ENCODE results near the gene DNAH14.
A peak's percentile ranks its signal among the peaks of the same experiment; 100 is the strongest.

The DNAH14 gene

GRCh38 chr1:225413708-225414375, 484.4 kb downstream of the DNAH14 start:
- no peak for DNase-seq

- no peak for DNase-seq
Observed at GRCh38 chr1:225415307-225415706, 485.8 kb downstream of the DNAH14 start.

GRCh38 chr1:225415967-225416745, 486.7 kb downstream of the DNAH14 start:
- DNase-seq = no peak

GRCh38 chr1:225418059-225418458, 488.6 kb downstream of the DNAH14 start:
- no peak for DNase-seq

- no peak for DNase-seq
Observed at GRCh38 chr1:225418598-225418997, 489.1 kb downstream of the DNAH14 start.

- DNase-seq = no peak
Observed at GRCh38 chr1:225422031-225422605, 492.6 kb downstream of the DNAH14 start.

GRCh38 chr1:225422795-225423517, 493.5 kb downstream of the DNAH14 start:
- DNase-seq = no peak

GRCh38 chr1:225423518-225423855, 494.0 kb downstream of the DNAH14 start:
- no peak for DNase-seq

GRCh38 chr1:225424562-225425200, 495.2 kb downstream of the DNAH14 start:
- no peak for DNase-seq

GRCh38 chr1:225425201-225425786, 495.8 kb downstream of the DNAH14 start:
- no peak for DNase-seq

- DNase-seq = peak; percentile 45
Observed at GRCh38 chr1:225426395-225427234, 497.1 kb downstream of the DNAH14 start.

GRCh38 chr1:225427235-225428067, 498.0 kb downstream of the DNAH14 start, which contains the start of gene LBR:
Gene LBR, minus strand, starts transcription at chr1:225428038. Its CDS starts 3,963 bp downstream, at chr1:225424075.
- no peak for DNase-seq

- peak; percentile 95 for DNase-seq
Observed at GRCh38 chr1:225428068-225428880, 498.8 kb downstream of the DNAH14 start.

- no peak for DNase-seq
Observed at GRCh38 chr1:225428881-225429455, 499.5 kb downstream of the DNAH14 start.

GRCh38 chr1:225430301-225430700, 500.8 kb downstream of the DNAH14 start:
- DNase-seq = no peak

- no peak for DNase-seq
Observed at GRCh38 chr1:225431081-225431863, 501.8 kb downstream of the DNAH14 start.

- DNase-seq = no peak
Observed at GRCh38 chr1:225434046-225434445, 504.6 kb downstream of the DNAH14 start.

- DNase-seq = no peak
Observed at GRCh38 chr1:225435076-225435475, 505.6 kb downstream of the DNAH14 start.

All from right hindlimb (tissue), 1 donor.